Umbilical cord (tissue), 2 donors: ENCODE results near the gene TMPRSS6. TPM values are rescaled to one million over a fixed set of nuclear protein-coding genes. Genes with fewer than 3 reads are reported as not detected.
A peak's percentile ranks its signal among the peaks of the same experiment; 100 is the strongest.

Source experiments
- DNase-seq: peaks from one replicate; pipeline ENCODE4 v3.0.0-alpha.2; 2015; ENCODE audit warnings: low spot score
- total RNA-seq: library from RNA; depleted of rRNA; stranded (reverse); fragments of >200 nt; gene quantifications from one replicate; pipeline ENCODE4 v1.2.3, GENCODE V29; 2014; ENCODE audit warnings: low replicate concordance; ENCODE audit not compliant: insufficient read depth

The TMPRSS6 gene
- total RNA-seq, 1 donor from 2014 or later, result not detected

GRCh38 chr22:37140686-37141323, 31.3 kb upstream of the TMPRSS6 start:
- DNase-seq, result no peak

- DNase-seq, result no peak
Observed at GRCh38 chr22:37139762-37140161, 30.2 kb upstream of the TMPRSS6 start.

- no peak for DNase-seq
Observed at GRCh38 chr22:37138849-37139561, 29.5 kb upstream of the TMPRSS6 start.

- DNase-seq, result no peak
Observed at GRCh38 chr22:37137903-37138665, 28.6 kb upstream of the TMPRSS6 start.

- no peak for DNase-seq
Observed at GRCh38 chr22:37137131-37137530, 27.6 kb upstream of the TMPRSS6 start.

GRCh38 chr22:37135023-37135422, 25.5 kb upstream of the TMPRSS6 start:
- no peak for DNase-seq

- no peak for DNase-seq
Observed at GRCh38 chr22:37133304-37134018, 23.9 kb upstream of the TMPRSS6 start.

GRCh38 chr22:37132773-37133172, 23.3 kb upstream of the TMPRSS6 start:
- DNase-seq, result no peak

- DNase-seq, result no peak
Observed at GRCh38 chr22:37129866-37130441, 20.4 kb upstream of the TMPRSS6 start.

- DNase-seq, result no peak
Observed at GRCh38 chr22:37128555-37129281, 19.2 kb upstream of the TMPRSS6 start.

- DNase-seq, result no peak
Observed at GRCh38 chr22:37127350-37127878, 17.9 kb upstream of the TMPRSS6 start.

GRCh38 chr22:37126882-37127281, 17.4 kb upstream of the TMPRSS6 start:
- DNase-seq, result no peak

GRCh38 chr22:37126383-37126782, 16.9 kb upstream of the TMPRSS6 start:
- no peak for DNase-seq

- DNase-seq, result no peak
Observed at GRCh38 chr22:37123649-37124048, 14.1 kb upstream of the TMPRSS6 start.

- no peak for DNase-seq
Observed at GRCh38 chr22:37122598-37123180, 13.2 kb upstream of the TMPRSS6 start.

- peak; percentile 21 for DNase-seq
Observed at GRCh38 chr22:37121887-37122591, 12.5 kb upstream of the TMPRSS6 start.

GRCh38 chr22:37120569-37121340, 11.2 kb upstream of the TMPRSS6 start:
- no peak for DNase-seq

GRCh38 chr22:37119872-37120271, 10.4 kb upstream of the TMPRSS6 start:
- DNase-seq, result no peak

GRCh38 chr22:37118083-37118482, 8.6 kb upstream of the TMPRSS6 start:
- no peak for DNase-seq
